Pancreas (tissue), 10 donors: Measurements from ENCODE around the gene C17orf58. TPM values are rescaled to one million over a fixed set of nuclear protein-coding genes. Genes with fewer than 3 reads are reported as not detected.

Experiments used
- ATAC-seq, 4 donors: fragments of 200-7000 bp; cut with Tn5 transposase; one replicate each; pipeline versions ENCODE4 v1.8.0 to v1.9.1; 2020; ENCODE audit warnings: mild to moderate bottlenecking in 4 of 4, moderate library complexity in 4 of 4
- DNase-seq, 6 donors: peaks; one replicate each; pipeline ENCODE4 v3.0.0-alpha.2; 2020
- FAIRE-seq: peaks from 2 replicates; lab custom pipeline; 2012; peaks lifted over from hg19 to GRCh38; lab: Jason Lieb, UNC
- H3K27ac ChIP-seq, 4 donors: fragments of 200-600 bp; sonication (generic); 1 replicate in 3 of 4; 2 replicates in 1 of 4; pipeline versions ENCODE4 v1.5.0 to v1.8.0; 2020
- H3K27me3 ChIP-seq, 4 donors: fragments of 200-600 bp; one replicate each; pipeline ENCODE4 v1.8.0; 2021
- H3K36me3 ChIP-seq, 3 donors: fragments of 200-600 bp; sonication (generic) in 1 of 3; one replicate each; pipeline versions ENCODE4 v1.5.0 to v1.8.0; 2020 to 2021
- H3K4me1 ChIP-seq, 3 donors: fragments of 200-600 bp; one replicate each; pipeline ENCODE4 v1.8.0; 2021
- H3K4me3 ChIP-seq, 4 donors: fragments of 200-600 bp; sonication (generic) in 2 of 4; one replicate each; pipeline versions ENCODE4 v1.5.0 to v1.8.0; 2020 to 2021
- H3K9me3 ChIP-seq, 4 donors: fragments of 200-600 bp; one replicate each; pipeline ENCODE4 v1.8.0; 2021
- WGBS, 2 donors: extraction: QIAGEN DNeasy Blood & Tissue Kit; methylation state at CpG; one replicate each; pipeline ENCODE4 v1.1.7; 2013; 5-methylcytosine and 5-hydroxymethylcytosine counted together
- intact Hi-C, 3 donors: fragments of 100-400 bp; cut with DNase I; formaldehyde crosslinking; loops; one replicate each; pipeline versions ENCODE4 v1.11.1 to v1.14.2; 2022
- polyA plus RNA-seq, 2 donors: library from polyadenylated mRNA; stranded (reverse); fragments of 200-250 nt; gene quantifications; one replicate each; pipeline ENCODE4 v1.2.3, GENCODE V29; 2013
- total RNA-seq, 6 donors: library from RNA; stranded (reverse); fragmentation: NEBNext Ultra II Directional in 4 of 6; extraction: Animal tissue kit (Norgen Biotek cat#: 25700) in 4 of 6; gene quantifications; one replicate each; pipeline versions ENCODE4 v1.2.1 to v1.2.4, GENCODE V29; 2021 to 2023
- TF ChIP-seq, protein P1 (sequence below), 4 donors: fragments of 200-600 bp; sonication (generic) in 3 of 4; IDR thresholded peaks; one replicate each; pipeline versions ENCODE4 v1.5.0 to v1.8.0; 2021; ENCODE audit warnings: antibody characterized with exemption in 4 of 4
- donor health status: healthy with polysubstance abuse.
- donor health status: DM: no; HTN: no; CAD: no; lungs with moderate emphysema.
- donor health status: DM: no; HTN: no; CAD: no.
- donor health status: control.
- donor health status: control.
- donor health status: Bipolar disorder and iron deficiency.
- donor health status: DM: yes; HTN: yes; CAD: no.
- donor health status: DM: no; HTN: no; CAD: no.
- donor health status: DM: no; HTN: no; CAD: no.
- donor health status: DM: yes; HTN: yes; CAD: no.

C17orf58 gene
- total and polyA plus RNA-seq, 8 donors: 3.0 to 8.7 (median 5.5) TPM

DNA sequence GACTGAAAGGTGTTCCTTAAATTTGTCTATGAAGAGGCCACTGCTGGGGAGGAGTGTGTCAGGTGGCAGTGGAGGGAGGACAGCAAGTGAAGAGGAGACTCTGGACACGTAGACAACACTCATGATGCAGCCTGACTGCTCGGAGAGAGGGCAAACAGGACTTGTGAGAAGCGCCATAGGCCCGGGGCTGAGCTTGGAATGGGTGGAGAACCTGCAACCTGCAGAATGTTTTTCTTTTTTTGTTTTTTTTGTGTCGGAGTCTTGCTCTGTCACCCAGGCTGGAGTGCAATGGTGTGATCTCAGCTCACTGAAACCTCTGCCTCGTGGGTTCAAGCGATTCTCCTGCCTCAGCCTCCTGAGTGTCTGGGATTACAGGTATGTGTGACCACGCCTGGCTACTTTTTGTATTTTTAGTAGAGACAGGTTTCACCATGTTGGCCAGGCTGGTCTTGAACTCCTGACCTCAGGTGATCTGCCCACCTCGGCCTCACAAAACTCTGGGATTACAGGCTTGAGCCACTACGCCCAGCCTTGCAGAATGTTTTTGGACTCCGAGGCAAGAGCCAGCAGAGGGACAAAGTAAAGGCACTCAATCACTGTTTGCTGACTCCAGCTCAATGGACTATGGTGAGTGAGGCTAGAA is 18.9 kb upstream of the C17orf58 start:
- ATAC-seq (no peak), DNase-seq (peak in 1 of 6 donors; percentile 16), FAIRE-seq (no peak)
- Histone ChIP-seq H3K36me3 (no peaks in the 10 kb centered on the region), H3K27me3 (no peaks in the 10 kb centered on the region), H3K9me3 (no peaks in the 10 kb centered on the region), H3K27ac (no peak overlapping the region), H3K4me1 (no peaks in the 10 kb centered on the region), H3K4me3 (no peak overlapping the region)
- TF ChIP-seq, protein P1, sequence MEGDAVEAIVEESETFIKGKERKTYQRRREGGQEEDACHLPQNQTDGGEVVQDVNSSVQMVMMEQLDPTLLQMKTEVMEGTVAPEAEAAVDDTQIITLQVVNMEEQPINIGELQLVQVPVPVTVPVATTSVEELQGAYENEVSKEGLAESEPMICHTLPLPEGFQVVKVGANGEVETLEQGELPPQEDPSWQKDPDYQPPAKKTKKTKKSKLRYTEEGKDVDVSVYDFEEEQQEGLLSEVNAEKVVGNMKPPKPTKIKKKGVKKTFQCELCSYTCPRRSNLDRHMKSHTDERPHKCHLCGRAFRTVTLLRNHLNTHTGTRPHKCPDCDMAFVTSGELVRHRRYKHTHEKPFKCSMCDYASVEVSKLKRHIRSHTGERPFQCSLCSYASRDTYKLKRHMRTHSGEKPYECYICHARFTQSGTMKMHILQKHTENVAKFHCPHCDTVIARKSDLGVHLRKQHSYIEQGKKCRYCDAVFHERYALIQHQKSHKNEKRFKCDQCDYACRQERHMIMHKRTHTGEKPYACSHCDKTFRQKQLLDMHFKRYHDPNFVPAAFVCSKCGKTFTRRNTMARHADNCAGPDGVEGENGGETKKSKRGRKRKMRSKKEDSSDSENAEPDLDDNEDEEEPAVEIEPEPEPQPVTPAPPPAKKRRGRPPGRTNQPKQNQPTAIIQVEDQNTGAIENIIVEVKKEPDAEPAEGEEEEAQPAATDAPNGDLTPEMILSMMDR (IDR thresholded peaks at IDR 0.05): no peak
- intact Hi-C loops: no loop called here
- WGBS, 2 donors: 76 to 88% methylated on average over 11 of the region's 11 CpGs

GRCh38 chr17:68013385-68013784 is 17.1 kb upstream of the C17orf58 start:
- Histone ChIP-seq H3K4me3 (no peak overlapping the region), H3K27ac (no peak overlapping the region), H3K27me3 (no peaks in the 10 kb centered on the region), H3K9me3 (no peaks in the 10 kb centered on the region), H3K36me3 (no peaks in the 10 kb centered on the region), H3K4me1 (no peaks in the 10 kb centered on the region)
- ATAC-seq (no peak), DNase-seq (no peak), FAIRE-seq (no peak)
- intact Hi-C loops: no loop called here
- TF ChIP-seq, protein P1 (IDR thresholded peaks at IDR 0.05): no peak

DNA sequence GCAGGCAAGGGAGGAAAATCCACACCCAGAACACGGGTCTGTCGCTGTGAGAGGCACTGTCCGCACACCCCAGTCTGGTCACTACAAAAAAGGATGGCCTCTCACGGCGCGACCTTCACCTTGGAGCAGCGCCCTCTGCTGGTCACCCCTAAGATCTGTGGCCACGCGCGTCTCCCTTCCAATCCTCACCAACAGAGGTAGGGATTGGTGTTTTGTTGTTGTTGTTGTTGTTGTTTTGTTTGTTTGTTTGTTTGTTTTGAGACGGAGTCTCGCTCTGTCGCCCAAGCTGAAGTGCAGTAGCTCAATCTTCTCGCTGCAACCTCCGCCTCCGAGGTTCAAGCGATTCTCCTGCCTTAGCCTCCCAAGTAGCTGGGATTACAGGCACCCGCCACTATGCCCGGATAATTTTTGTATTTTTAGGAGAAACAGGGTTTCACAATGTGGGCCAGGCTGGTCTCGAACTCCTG is 15.0 kb upstream of the C17orf58 start:
- H3K27me3 ChIP-seq: no peaks in the 10 kb centered on the region
- DNase-seq: peak in 3 of 6 donors; percentile 43 to 81 (median 46)
- no peaks in the 10 kb centered on the region for H3K9me3 ChIP-seq
- no peak overlapping the region for H3K27ac ChIP-seq
- no peak overlapping the region for H3K4me3 ChIP-seq
- WGBS, 2 donors: 38 to 40% methylated on average over 20 of the region's 20 CpGs
- FAIRE-seq: no peak
- TF ChIP-seq, protein P1 (IDR thresholded peaks at IDR 0.05): peak; percentile 27 to 63 (median 47)
- no peaks in the 10 kb centered on the region for H3K4me1 ChIP-seq
- peak in 3 of 4 donors; percentile 85 to 92 (median 87) for ATAC-seq
- intact Hi-C loops: no loop called here
- no peaks in the 10 kb centered on the region for H3K36me3 ChIP-seq

GRCh38 chr17:68006797-68007196 is 10.5 kb upstream of the C17orf58 start:
- ATAC-seq: peak in 2 of 4 donors; percentile 34
- Histone ChIP-seq H3K36me3 (no peaks in the 10 kb centered on the region), H3K4me3 (no peak overlapping the region), H3K27ac (no peak overlapping the region), H3K27me3 (no peaks in the 10 kb centered on the region), H3K9me3 (no peaks in the 10 kb centered on the region), H3K4me1 (no peaks in the 10 kb centered on the region)
- FAIRE-seq: no peak
- 59 to 65% methylated on average over 6 of the region's 6 CpGs for whole genome bisulfite sequencing, 2 donors
- no peak for DNase-seq
- intact Hi-C loops: no loop called here
- TF ChIP-seq, protein P1 (IDR thresholded peaks at IDR 0.05): no peak

DNA sequence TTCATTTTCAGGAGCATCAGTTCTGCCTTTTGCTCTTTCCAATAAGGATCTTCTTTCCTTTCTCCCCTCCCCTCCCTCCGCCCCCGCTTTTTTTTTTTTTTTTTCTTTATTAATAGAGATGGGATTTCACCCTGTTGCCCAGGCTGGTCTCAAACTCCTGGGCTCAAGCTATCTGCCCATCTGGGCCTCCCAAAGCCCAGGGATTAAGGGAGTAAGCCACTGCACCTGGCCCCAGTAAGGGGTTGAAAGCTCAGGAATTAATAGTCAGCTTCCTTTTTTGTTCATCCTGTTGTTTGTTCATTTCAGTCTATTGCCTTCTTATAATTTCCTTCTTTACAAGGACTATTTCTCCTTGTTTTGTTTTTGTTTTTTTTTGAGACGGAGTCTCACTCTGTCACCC is 7.9 kb upstream of the C17orf58 start:
- TF ChIP-seq, protein P1 (IDR thresholded peaks at IDR 0.05): no peak
- intact Hi-C loops: no loop called here
- H3K4me1 ChIP-seq: no peaks in the 10 kb centered on the region
- WGBS, 2 donors: 81 to 83% methylated on average over 3 of the region's 3 CpGs
- H3K36me3 ChIP-seq: no peaks in the 10 kb centered on the region
- FAIRE-seq (no peak), DNase-seq (no peak), ATAC-seq (no peak)
- no peaks in the 10 kb centered on the region for H3K9me3 ChIP-seq
- no peaks in the 10 kb centered on the region for H3K27me3 ChIP-seq
- H3K4me3 ChIP-seq: no peak overlapping the region
- H3K27ac ChIP-seq: no peak overlapping the region
